ENCODE measurements around the gene LRMDA. TPM values are rescaled to one million over a fixed set of nuclear protein-coding genes. Genes with fewer than 3 reads are reported as not detected.

Gene LRMDA
- total RNA-seq, 1 donor from 2014 or later = not detected

- intact Hi-C loops (cut with micrococcal nuclease) = no loop called here
- Mint-ChIP-seq H3K4me1 (no peaks in the 10 kb centered on the region), H3K36me3 (ENCODE audit: low read depth) (no peaks in the 10 kb centered on the region), H3K9me3 (no peaks in the 10 kb centered on the region), H3K27me3 (peaks cover 2% of the 10 kb centered on the region), H3K4me3 (no peak overlapping the region), H3K27ac (no peak overlapping the region)
- no peak for DNase-seq
Measured at GRCh38 chr10:75658915-75659314, 227.5 kb downstream of the LRMDA start.

- no peak for DNase-seq
- no peaks in the 10 kb centered on the region for H3K9me3 Mint-ChIP-seq
- H3K4me1 Mint-ChIP-seq = no peaks in the 10 kb centered on the region
- H3K27me3 Mint-ChIP-seq = peaks cover 5% of the 10 kb centered on the region
- H3K4me3 Mint-ChIP-seq = no peak overlapping the region
- H3K36me3 Mint-ChIP-seq (ENCODE audit: low read depth) = no peaks in the 10 kb centered on the region
- intact Hi-C loops (cut with micrococcal nuclease) = no loop called here
- H3K27ac Mint-ChIP-seq = no peak overlapping the region
Measured at GRCh38 chr10:75660823-75661222, 229.4 kb downstream of the LRMDA start.

- H3K36me3 Mint-ChIP-seq (ENCODE audit: low read depth) = no peaks in the 10 kb centered on the region
- H3K27me3 Mint-ChIP-seq = peaks cover 5% of the 10 kb centered on the region
- no peak overlapping the region for H3K4me3 Mint-ChIP-seq
- intact Hi-C loops (cut with micrococcal nuclease) = no loop called here
- H3K4me1 Mint-ChIP-seq = no peaks in the 10 kb centered on the region
- no peaks in the 10 kb centered on the region for H3K9me3 Mint-ChIP-seq
- no peak for DNase-seq
- no peak overlapping the region for H3K27ac Mint-ChIP-seq
Measured at GRCh38 chr10:75662715-75663114, 231.3 kb downstream of the LRMDA start.

- DNase-seq = no peak
- H3K27ac Mint-ChIP-seq = no peak overlapping the region
- no peaks in the 10 kb centered on the region for H3K9me3 Mint-ChIP-seq
- peaks cover 5% of the 10 kb centered on the region for H3K27me3 Mint-ChIP-seq
- no peaks in the 10 kb centered on the region for H3K36me3 Mint-ChIP-seq (ENCODE audit: low read depth)
- H3K4me3 Mint-ChIP-seq = no peak overlapping the region
- H3K4me1 Mint-ChIP-seq = no peaks in the 10 kb centered on the region
- intact Hi-C loops (cut with micrococcal nuclease) = no loop called here
Measured at GRCh38 chr10:75663947-75664664, 232.7 kb downstream of the LRMDA start.

GRCh38 chr10:75664968-75665367, 233.5 kb downstream of the LRMDA start:
- Mint-ChIP-seq H3K4me1 (no peaks in the 10 kb centered on the region), H3K36me3 (ENCODE audit: low read depth) (no peaks in the 10 kb centered on the region), H3K9me3 (no peaks in the 10 kb centered on the region), H3K4me3 (no peak overlapping the region), H3K27me3 (peaks cover 5% of the 10 kb centered on the region), H3K27ac (no peak overlapping the region)
- DNase-seq = no peak
- intact Hi-C loops (cut with micrococcal nuclease) = no loop called here

- no peak for DNase-seq
- no peak overlapping the region for H3K27ac Mint-ChIP-seq
- no peak overlapping the region for H3K4me3 Mint-ChIP-seq
- H3K36me3 Mint-ChIP-seq (ENCODE audit: low read depth) = no peaks in the 10 kb centered on the region
- no peaks in the 10 kb centered on the region for H3K9me3 Mint-ChIP-seq
- H3K27me3 Mint-ChIP-seq = peaks cover 5% of the 10 kb centered on the region
- H3K4me1 Mint-ChIP-seq = no peaks in the 10 kb centered on the region
- intact Hi-C loops (cut with micrococcal nuclease) = no loop called here
Measured at GRCh38 chr10:75665707-75666106, 234.3 kb downstream of the LRMDA start.

- no peaks in the 10 kb centered on the region for H3K27me3 Mint-ChIP-seq
- H3K4me1 Mint-ChIP-seq = no peaks in the 10 kb centered on the region
- intact Hi-C loops (cut with micrococcal nuclease) = no loop called here
Measured at GRCh38 chr10:75672111-75672671, 240.8 kb downstream of the LRMDA start.

GRCh38 chr10:75672842-75673241, 241.4 kb downstream of the LRMDA start:
- H3K27me3 Mint-ChIP-seq = no peaks in the 10 kb centered on the region
- H3K9me3 Mint-ChIP-seq = no peaks in the 10 kb centered on the region
- no peak for DNase-seq
- H3K4me1 Mint-ChIP-seq = no peaks in the 10 kb centered on the region
- no peaks in the 10 kb centered on the region for H3K36me3 Mint-ChIP-seq (ENCODE audit: low read depth)
- H3K27ac Mint-ChIP-seq = no peak overlapping the region
- intact Hi-C loops (cut with micrococcal nuclease) = no loop called here
- no peak overlapping the region for H3K4me3 Mint-ChIP-seq

More at GRCh38 chr10:75672111-75672671, 240.8 kb downstream of the LRMDA start:
- DNase-seq = no peak
- no peak overlapping the region for H3K4me3 Mint-ChIP-seq
- H3K9me3 Mint-ChIP-seq = no peaks in the 10 kb centered on the region
- H3K36me3 Mint-ChIP-seq (ENCODE audit: low read depth) = no peaks in the 10 kb centered on the region
- no peak overlapping the region for H3K27ac Mint-ChIP-seq

GRCh38 chr10:75677541-75677940, 246.1 kb downstream of the LRMDA start:
- intact Hi-C loops (cut with micrococcal nuclease) = no loop called here
- Mint-ChIP-seq H3K4me3 (no peak overlapping the region), H3K4me1 (no peaks in the 10 kb centered on the region), H3K9me3 (no peaks in the 10 kb centered on the region), H3K27me3 (no peaks in the 10 kb centered on the region), H3K27ac (no peak overlapping the region), H3K36me3 (ENCODE audit: low read depth) (no peaks in the 10 kb centered on the region)
- no peak for DNase-seq

GRCh38 chr10:75678527-75678926, 247.1 kb downstream of the LRMDA start:
- H3K9me3 Mint-ChIP-seq = no peaks in the 10 kb centered on the region
- no peak overlapping the region for H3K27ac Mint-ChIP-seq
- no peak overlapping the region for H3K4me3 Mint-ChIP-seq
- H3K27me3 Mint-ChIP-seq = no peaks in the 10 kb centered on the region
- no peaks in the 10 kb centered on the region for H3K36me3 Mint-ChIP-seq (ENCODE audit: low read depth)
- intact Hi-C loops (cut with micrococcal nuclease) = no loop called here
- no peak for DNase-seq
- no peaks in the 10 kb centered on the region for H3K4me1 Mint-ChIP-seq

- Mint-ChIP-seq H3K36me3 (ENCODE audit: low read depth) (no peaks in the 10 kb centered on the region), H3K27me3 (no peaks in the 10 kb centered on the region), H3K4me1 (no peaks in the 10 kb centered on the region), H3K9me3 (no peaks in the 10 kb centered on the region), H3K27ac (no peak overlapping the region), H3K4me3 (no peak overlapping the region)
- no peak for DNase-seq
- intact Hi-C loops (cut with micrococcal nuclease) = no loop called here
Measured at GRCh38 chr10:75679536-75679935, 248.1 kb downstream of the LRMDA start.

GRCh38 chr10:75681334-75681733, 249.9 kb downstream of the LRMDA start:
- Mint-ChIP-seq H3K36me3 (ENCODE audit: low read depth) (no peaks in the 10 kb centered on the region), H3K4me1 (no peaks in the 10 kb centered on the region), H3K27ac (no peak overlapping the region), H3K9me3 (no peaks in the 10 kb centered on the region), H3K4me3 (no peak overlapping the region), H3K27me3 (no peaks in the 10 kb centered on the region)
- intact Hi-C loops (cut with micrococcal nuclease) = no loop called here
- DNase-seq = no peak

GRCh38 chr10:75682649-75683557, 251.5 kb downstream of the LRMDA start:
- no peak overlapping the region for H3K4me3 Mint-ChIP-seq
- H3K36me3 Mint-ChIP-seq (ENCODE audit: low read depth) = no peaks in the 10 kb centered on the region
- no peaks in the 10 kb centered on the region for H3K9me3 Mint-ChIP-seq
- no peak overlapping the region for H3K27ac Mint-ChIP-seq
- no peak for DNase-seq
- intact Hi-C loops (cut with micrococcal nuclease) = no loop called here
- H3K4me1 Mint-ChIP-seq = no peaks in the 10 kb centered on the region
- H3K27me3 Mint-ChIP-seq = no peaks in the 10 kb centered on the region

GRCh38 chr10:75685187-75685586, 253.8 kb downstream of the LRMDA start:
- Mint-ChIP-seq H3K36me3 (ENCODE audit: low read depth) (no peaks in the 10 kb centered on the region), H3K4me1 (no peaks in the 10 kb centered on the region), H3K27me3 (no peaks in the 10 kb centered on the region), H3K9me3 (no peaks in the 10 kb centered on the region), H3K27ac (no peak overlapping the region), H3K4me3 (no peak overlapping the region)
- intact Hi-C loops (cut with micrococcal nuclease) = no loop called here
- no peak for DNase-seq
